NT2/D1 (cell line): ENCODE data around the gene SCARB2.

Source experiments
- SUZ12 ChIP-seq: IDR thresholded peaks from 2 replicates; pipeline ENCODE4 v1.6.1; 2011; ENCODE audit not compliant: insufficient read length, insufficient read depth; ENCODE audit errors: extremely low read depth
- YY1 ChIP-seq: IDR thresholded peaks from 2 replicates; pipeline ENCODE4 v1.6.1; 2011; ENCODE audit not compliant: insufficient read length, insufficient read depth
- ZNF274 ChIP-seq: IDR thresholded peaks from 2 replicates; pipeline ENCODE4 v1.6.1; 2011; ENCODE audit warnings: mild to moderate bottlenecking, low read depth, low read length

GRCh38 chr4:76224171-76224570, 10.5 kb upstream of the SCARB2 start:
- no peak for TF ChIP-seq SUZ12
- no peak for TF ChIP-seq YY1
- no peak for TF ChIP-seq ZNF274
